GM23338 (cell line): Measurements from ENCODE around the gene LRRIQ3. TPM values are rescaled to one million over a fixed set of nuclear protein-coding genes. Genes with fewer than 3 reads are reported as not detected.

Experiments used
- ATAC-seq: fragments of 200-7000 bp; cut with Tn5 transposase; 3 replicates; pipeline ENCODE4 v1.9.1; 2020
- DNase-seq: peaks from one replicate; pipeline ENCODE4 v3.0.0-alpha.2; 2015; ENCODE audit warnings: low spot score
- H2AFZ ChIP-seq: fragments of 200-600 bp; sonication (generic); 2 replicates; pipeline ENCODE4 v1.8.0; 2016; ENCODE audit warnings: antibody characterized with exemption, mild to moderate bottlenecking, moderate library complexity
- H3F3A ChIP-seq: fragments of 200-600 bp; sonication (generic); replicated peaks from 2 replicates; pipeline ENCODE4 v1.8.0; 2017; ENCODE audit warnings: antibody characterized with exemption, mixed run types, low read depth
- H3K27ac ChIP-seq: fragments of 200-600 bp; sonication (generic); 2 replicates; pipeline ENCODE4 v1.6.1; 2016; ENCODE audit warnings: low read depth
- H3K27me3 ChIP-seq: fragments of 200-600 bp; sonication (generic); 2 replicates; pipeline ENCODE4 v1.8.0; 2016; ENCODE audit warnings: mild to moderate bottlenecking, mixed run types, moderate library complexity; ENCODE audit not compliant: insufficient read depth
- H3K36me3 ChIP-seq: fragments of 200-600 bp; sonication (generic); 2 replicates; pipeline ENCODE4 v1.8.0; 2016; ENCODE audit warnings: mild to moderate bottlenecking; ENCODE audit not compliant: insufficient read depth
- H3K4me1 ChIP-seq: fragments of 200-600 bp; sonication (generic); 2 replicates; pipeline ENCODE4 v1.8.0; 2016; ENCODE audit warnings: mild to moderate bottlenecking, moderate library complexity; ENCODE audit not compliant: insufficient read depth
- H3K4me2 ChIP-seq: fragments of 200-600 bp; sonication (generic); 2 replicates; pipeline ENCODE4 v1.7.1; 2017; ENCODE audit warnings: mixed run types
- H3K4me3 ChIP-seq: fragments of 200-600 bp; sonication (generic); 2 replicates; pipeline ENCODE4 v1.6.1; 2016; ENCODE audit warnings: mixed run types
- H3K79me2 ChIP-seq: fragments of 200-600 bp; sonication (generic); replicated peaks from 2 replicates; pipeline ENCODE4 v1.8.0; 2017; ENCODE audit warnings: mild to moderate bottlenecking; ENCODE audit not compliant: insufficient read depth
- H3K9me2 ChIP-seq: fragments of 200-600 bp; sonication (generic); 2 replicates; pipeline ENCODE4 v1.8.0; 2017; ENCODE audit not compliant: insufficient read depth
- H4K20me1 ChIP-seq: fragments of 200-600 bp; sonication (generic); replicated peaks from 2 replicates; pipeline ENCODE4 v1.8.0; 2017; ENCODE audit warnings: mild to moderate bottlenecking; ENCODE audit not compliant: insufficient read depth
- H3K27ac Mint-ChIP-seq: 2 replicates; pipeline ENCODE4 v1.8.0; 2020; ENCODE audit warnings: inconsistent platforms, mild to moderate bottlenecking, moderate library complexity, mixed read lengths
- H3K27me3 Mint-ChIP-seq: 3 replicates; pipeline ENCODE4 v1.8.0; 2022; ENCODE audit warnings: low read depth, mild to moderate bottlenecking, moderate library complexity, mixed read lengths, inconsistent platforms; ENCODE audit not compliant: insufficient read depth, poor library complexity
- H3K36me3 Mint-ChIP-seq: 3 replicates; pipeline ENCODE4 v1.8.0; 2021; ENCODE audit warnings: low read depth, mild to moderate bottlenecking, inconsistent platforms, moderate library complexity, mixed read lengths
- H3K4me1 Mint-ChIP-seq: 3 replicates; pipeline ENCODE4 v1.8.0; 2020; ENCODE audit warnings: mild to moderate bottlenecking, inconsistent platforms, mixed read lengths
- H3K4me3 Mint-ChIP-seq: 3 replicates; pipeline ENCODE4 v1.8.0; 2021; ENCODE audit warnings: moderate library complexity, mild to moderate bottlenecking, inconsistent platforms, mixed read lengths
- H3K9me3 Mint-ChIP-seq: 3 replicates; pipeline ENCODE4 v1.8.0; 2020; ENCODE audit warnings: moderate library complexity, mild to moderate bottlenecking, inconsistent platforms, mixed read lengths
- EZH2 ChIP-seq: fragments of 200-600 bp; sonication (generic); IDR thresholded peaks from one replicate; pipeline ENCODE4 v1.8.0; 2017; ENCODE audit warnings: antibody characterized with exemption, mild to moderate bottlenecking, low read depth; ENCODE audit not compliant: unreplicated experiment
- EZH2phosphoT487 ChIP-seq: fragments of 200-600 bp; sonication (generic); IDR thresholded peaks from one replicate; pipeline ENCODE4 v1.8.1; 2018; ENCODE audit warnings: antibody characterized with exemption; ENCODE audit not compliant: unreplicated experiment
- POLR2AphosphoS5 ChIP-seq: IDR thresholded peaks from 2 replicates; pipeline ENCODE4 v1.6.1; 2016; ENCODE audit warnings: antibody characterized with exemption, low read depth
- REST ChIP-seq: IDR thresholded peaks from one replicate; pipeline ENCODE4 v1.6.1; 2018; ENCODE audit warnings: antibody characterized with exemption; ENCODE audit not compliant: unreplicated experiment
- ZNF114 ChIP-seq: fragments of 250-450 bp; sonication (Bioruptor Pico); IDR thresholded peaks from 2 replicates; pipeline ENCODE4 v1.5.0; 2020; ENCODE audit warnings: mild to moderate bottlenecking, moderate library complexity
- ZNF462 ChIP-seq: fragments of 250-450 bp; sonication (Bioruptor Pico); IDR thresholded peaks from 2 replicates; pipeline ENCODE4 v1.5.0; 2020; ENCODE audit warnings: mild to moderate bottlenecking, moderate library complexity
- polyA plus RNA-seq: library from polyadenylated mRNA; unstranded; fragments of >200 nt; fragmentation: Nextera tagmentation; extraction: Ambion mirVana; gene quantifications from 2 replicates; pipeline ENCODE4 v1.2.1, GENCODE V29; 2016
- total RNA-seq: library from RNA; depleted of rRNA; stranded (reverse); fragments of >200 nt; shearing (Covaris generic); gene quantifications from 2 replicates; pipeline ENCODE4 v1.2.3, GENCODE V29; 2014

LRRIQ3 gene
- total and polyA plus RNA-seq, 2 experiments from 2014 or later, result 0.21 to 0.36 TPM

GRCh38 chr1:74161497-74161896, 36.5 kb downstream of the LRRIQ3 start (continued):
- TF ChIP-seq ZNF462 (CRISPR knock-in tag), result no peak

GRCh38 chr1:74160046-74160445, 37.9 kb downstream of the LRRIQ3 start:
- no peaks in the 10 kb centered on the region for H3K27me3 ChIP-seq
- Mint-ChIP-seq H3K9me3 (no peaks in the 10 kb centered on the region), H3K4me3 (no peak overlapping the region), H3K36me3 (no peaks in the 10 kb centered on the region), H3K27ac (no peak overlapping the region), H3K4me1 (no peaks in the 10 kb centered on the region), H3K27me3 (no peaks in the 10 kb centered on the region)
- H3K4me1 ChIP-seq, result no peaks in the 10 kb centered on the region
- no peak overlapping the region for H3K4me2 ChIP-seq
- no peak overlapping the region for H3K4me3 ChIP-seq
- TF ChIP-seq ZNF114 (CRISPR knock-in tag) (no peak), EZH2 (no peak), REST (no peak), POLR2AphosphoS5 (no peak), ZNF462 (CRISPR knock-in tag) (no peak), EZH2phosphoT487 (no peak)
- H4K20me1 ChIP-seq, result no peaks in the 10 kb centered on the region
- H3F3A ChIP-seq, result no peaks in the 10 kb centered on the region
- no peak for DNase-seq
- no peak overlapping the region for H3K27ac ChIP-seq
- ATAC-seq, result no peak
- no peaks in the 10 kb centered on the region for H3K36me3 ChIP-seq
- no peaks in the 10 kb centered on the region for H3K9me2 ChIP-seq
- H2AFZ ChIP-seq, result no peak overlapping the region
- H3K79me2 ChIP-seq, result no peaks in the 10 kb centered on the region
